Heart right ventricle (tissue), 16 donors: ENCODE results near the gene CDC14B. TPM values are rescaled to one million over a fixed set of nuclear protein-coding genes. Genes with fewer than 3 reads are reported as not detected.

Experiments
- ATAC-seq, 8 donors: fragments of 200-7000 bp; cut with Tn5 transposase; one replicate each; pipeline ENCODE4 v1.9.1; 2020; ENCODE audit warnings: mild to moderate bottlenecking in 8 of 8, moderate library complexity in 8 of 8, moderate number of reproducible peaks in 1 of 8
- DNase-seq, 2 donors: peaks; one replicate each; pipeline ENCODE4 v3.0.0-alpha.2; 2020
- H3K27ac ChIP-seq, 10 donors: fragments of 200-600 bp; sonication (generic) in 2 of 10; one replicate each; pipeline versions ENCODE4 v1.5.0 to v1.8.0; 2020 to 2022; ENCODE audit warnings: mild to moderate bottlenecking in 3 of 10
- H3K27me3 ChIP-seq, 7 donors: fragments of 200-600 bp; one replicate each; pipeline ENCODE4 v1.8.0; 2021 to 2022; ENCODE audit warnings: mild to moderate bottlenecking in 2 of 7
- H3K36me3 ChIP-seq, 9 donors: fragments of 200-600 bp; sonication (generic) in 1 of 9; one replicate each; pipeline versions ENCODE4 v1.5.0 to v1.8.0; 2020 to 2022; ENCODE audit warnings: mild to moderate bottlenecking in 2 of 9
- H3K4me1 ChIP-seq, 9 donors: fragments of 200-600 bp; sonication (generic) in 1 of 9; one replicate each; pipeline versions ENCODE4 v1.5.0 to v1.8.0; 2020 to 2022; ENCODE audit warnings: mild to moderate bottlenecking in 4 of 9
- H3K4me3 ChIP-seq, 10 donors: fragments of 200-600 bp; sonication (generic) in 2 of 10; one replicate each; pipeline versions ENCODE4 v1.5.0 to v1.8.0; 2020 to 2022; ENCODE audit warnings: mild to moderate bottlenecking in 7 of 10, moderate library complexity in 2 of 10
- H3K9me3 ChIP-seq, 11 donors: fragments of 200-600 bp in 10 of 11; sonication (generic) in 2 of 11; one replicate each; pipeline versions ENCODE4 v1.5.0 to v1.8.0; 2013 to 2022; ENCODE audit warnings: mild to moderate bottlenecking in 2 of 11, control low read depth in 1 of 11, moderate library complexity in 1 of 11
- WGBS, 2 donors: extraction: QIAGEN DNeasy Blood & Tissue Kit; methylation state at CpG; one replicate each; pipeline ENCODE4 v1.1.7; 2013; ENCODE audit warnings: inconsistent platforms in 1 of 2; 5-methylcytosine and 5-hydroxymethylcytosine counted together
- intact Hi-C, 10 donors: fragments of 100-400 bp; cut with DNase I; formaldehyde crosslinking; loops; one replicate each; pipeline versions ENCODE4 v1.11.1 to v1.14.2; 2022
- polyA plus RNA-seq, 2 donors: library from polyadenylated mRNA; stranded (reverse); fragments of 200-250 nt; gene quantifications; one replicate each; pipeline ENCODE4 v1.2.3, GENCODE V29; 2013
- total RNA-seq, 10 donors: library from RNA; stranded (reverse); fragmentation: NEBNext Ultra II Directional in 3 of 10; extraction: Animal tissue kit (Norgen Biotek cat#: 25700) in 3 of 10; gene quantifications; one replicate each; pipeline versions ENCODE4 v1.2.1 to v1.2.4, GENCODE V29; 2021 to 2023
- TF ChIP-seq, protein P1 (sequence below), 9 donors: fragments of 200-600 bp; sonication (generic) in 2 of 9; IDR thresholded peaks; one replicate each; pipeline versions ENCODE4 v1.5.0 to v1.8.0; 2021 to 2022; ENCODE audit warnings: antibody characterized with exemption in 9 of 9, mild to moderate bottlenecking in 5 of 9, moderate library complexity in 1 of 9
- donor health status: Arrhythmogenic right ventricular cardiomyopathy.
- donor health status: ischemic (EF 13 %, LVEDD 7.1; RV severe dilation, severe dysfunction).
- donor health status: healthy with polysubstance abuse.
- donor health status: DM: no; HTN: yes; CAD: no.
- donor health status: DM: no; HTN: no; CAD: no.
- donor health status: ischemic (EF 25% LVEDD 6.9; RV normal size, moderate dysfunction).
- donor health status: ischemic (EF 25% LVEDD 5.7; RV mildly dilated, moderate dysfunction).
- donor health status: healthy.
- donor health status: DM: yes; HTN: yes; CAD: no.
- donor health status: Ischemic cardiomyopathy.
- donor health status: ischemic (EF 35%, LVEDD 5.7; RV mildly dilated, moderate dysfunction).
- donor health status: nonischemic (EF 11% LVEDD 7.7; RV severe dilation, severe dysfunction).
- donor health status: DM: yes; HTN: yes; CAD: no.
- donor health status: PGD.
- donor health status: ischemic (EF 29% LVEDD 5.4; RV normal size, mild dysfunction).
- donor health status: nonischemic (EF 23%, LVEDD 6.1; RV moderate dilation, normal function).

The CDC14B gene
- total and polyA plus RNA-seq, 12 donors = 5.1 to 30.8 (median 23.9) TPM

DNA sequence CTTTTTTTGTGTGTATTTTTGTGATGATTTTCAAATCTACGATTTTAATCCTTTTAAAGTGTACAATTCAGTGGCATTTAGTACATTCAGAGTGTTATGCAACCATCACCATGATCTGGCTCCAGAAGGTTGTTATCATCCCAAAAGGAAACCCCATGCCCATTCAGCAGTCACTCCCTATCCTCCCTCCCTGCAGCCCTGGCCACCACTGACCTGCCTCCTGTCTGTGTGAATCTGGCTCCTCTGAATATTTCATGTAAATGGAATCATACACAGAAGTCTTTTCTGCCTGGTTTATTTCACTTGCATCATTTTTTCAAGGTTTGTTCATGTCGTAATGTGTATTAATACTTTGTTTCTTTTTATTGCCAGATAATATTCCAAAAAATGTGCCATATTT, 137.2 kb downstream of the CDC14B start:
- Histone ChIP-seq H3K36me3 (peaks cover 0 to 53% (median 11%) of the 10 kb centered on the region in 9 donors), H3K27me3 (no peaks in the 10 kb centered on the region), H3K4me3 (no peak overlapping the region), H3K9me3 (no peaks in the 10 kb centered on the region), H3K4me1 (peaks cover 4 to 33% (median 19%) of the 10 kb centered on the region in 9 donors), H3K27ac (no peak overlapping the region)
- 97 to 99% methylated on average over 2 of the region's 2 CpGs for WGBS, 2 donors
- DNase-seq = no peak
- no peak for ATAC-seq
- TF ChIP-seq, protein P1, sequence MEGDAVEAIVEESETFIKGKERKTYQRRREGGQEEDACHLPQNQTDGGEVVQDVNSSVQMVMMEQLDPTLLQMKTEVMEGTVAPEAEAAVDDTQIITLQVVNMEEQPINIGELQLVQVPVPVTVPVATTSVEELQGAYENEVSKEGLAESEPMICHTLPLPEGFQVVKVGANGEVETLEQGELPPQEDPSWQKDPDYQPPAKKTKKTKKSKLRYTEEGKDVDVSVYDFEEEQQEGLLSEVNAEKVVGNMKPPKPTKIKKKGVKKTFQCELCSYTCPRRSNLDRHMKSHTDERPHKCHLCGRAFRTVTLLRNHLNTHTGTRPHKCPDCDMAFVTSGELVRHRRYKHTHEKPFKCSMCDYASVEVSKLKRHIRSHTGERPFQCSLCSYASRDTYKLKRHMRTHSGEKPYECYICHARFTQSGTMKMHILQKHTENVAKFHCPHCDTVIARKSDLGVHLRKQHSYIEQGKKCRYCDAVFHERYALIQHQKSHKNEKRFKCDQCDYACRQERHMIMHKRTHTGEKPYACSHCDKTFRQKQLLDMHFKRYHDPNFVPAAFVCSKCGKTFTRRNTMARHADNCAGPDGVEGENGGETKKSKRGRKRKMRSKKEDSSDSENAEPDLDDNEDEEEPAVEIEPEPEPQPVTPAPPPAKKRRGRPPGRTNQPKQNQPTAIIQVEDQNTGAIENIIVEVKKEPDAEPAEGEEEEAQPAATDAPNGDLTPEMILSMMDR (IDR thresholded peaks at IDR 0.05) = no peak
- intact Hi-C loops = no loop called here

DNA sequence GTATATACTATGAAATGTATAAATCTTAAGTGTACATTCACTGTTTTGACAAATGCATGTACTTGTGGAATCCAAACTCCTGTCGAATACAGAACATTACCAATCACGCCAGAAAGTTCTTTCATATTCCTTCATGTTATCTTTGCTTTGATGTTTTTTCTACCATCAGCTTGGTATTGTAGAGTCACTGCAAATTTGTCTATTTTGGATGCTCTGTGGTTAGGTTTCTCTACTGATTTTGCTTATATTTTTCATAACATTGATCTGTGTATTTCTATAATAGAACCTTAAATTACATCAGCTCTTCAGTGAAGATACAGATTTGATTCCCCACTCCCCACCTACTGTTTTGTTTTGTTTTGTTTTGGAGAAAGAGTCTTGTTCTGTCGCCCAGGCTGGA, 138.9 kb downstream of the CDC14B start:
- intact Hi-C loops = no loop called here
- Histone ChIP-seq H3K9me3 (no peaks in the 10 kb centered on the region), H3K36me3 (peaks cover 0 to 66% (median 6%) of the 10 kb centered on the region in 9 donors), H3K27ac (no peak overlapping the region), H3K4me3 (no peak overlapping the region), H3K4me1 (peaks cover 0 to 16% (median 2%) of the 10 kb centered on the region in 9 donors), H3K27me3 (no peaks in the 10 kb centered on the region)
- no peak for DNase-seq
- ATAC-seq = no peak
- TF ChIP-seq, protein P1 (IDR thresholded peaks at IDR 0.05) = no peak
- 96 to 98% methylated on average over 3 of the region's 3 CpGs for WGBS, 2 donors

DNA sequence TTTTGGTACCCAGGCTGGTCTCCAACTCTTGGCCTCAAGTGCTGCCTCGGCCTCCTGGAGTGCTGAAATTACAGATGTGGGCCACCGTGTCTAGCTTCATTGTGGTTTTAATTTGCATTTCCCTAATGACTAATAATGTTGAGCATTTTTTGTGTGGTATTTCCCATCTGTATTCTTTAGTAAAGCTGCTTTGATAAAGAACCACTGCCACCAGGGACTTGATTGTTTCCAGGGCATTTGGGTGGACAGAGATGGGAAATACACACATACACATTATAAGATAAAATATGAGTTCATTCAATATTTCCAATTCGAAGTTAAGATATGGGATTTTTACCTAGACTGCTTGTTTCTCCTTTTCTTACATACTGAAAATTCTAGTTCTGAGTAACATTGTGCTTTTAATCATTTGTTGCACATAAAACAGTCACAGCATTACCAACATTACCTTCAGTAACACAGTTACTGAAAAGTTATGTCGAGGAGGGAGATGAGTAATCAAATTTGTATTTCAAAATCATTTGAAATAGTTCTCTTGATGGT, 140.7 kb downstream of the CDC14B start:
- H3K36me3 ChIP-seq = peaks cover 0 to 68% (median 5%) of the 10 kb centered on the region in 9 donors
- ATAC-seq = no peak

DNA sequence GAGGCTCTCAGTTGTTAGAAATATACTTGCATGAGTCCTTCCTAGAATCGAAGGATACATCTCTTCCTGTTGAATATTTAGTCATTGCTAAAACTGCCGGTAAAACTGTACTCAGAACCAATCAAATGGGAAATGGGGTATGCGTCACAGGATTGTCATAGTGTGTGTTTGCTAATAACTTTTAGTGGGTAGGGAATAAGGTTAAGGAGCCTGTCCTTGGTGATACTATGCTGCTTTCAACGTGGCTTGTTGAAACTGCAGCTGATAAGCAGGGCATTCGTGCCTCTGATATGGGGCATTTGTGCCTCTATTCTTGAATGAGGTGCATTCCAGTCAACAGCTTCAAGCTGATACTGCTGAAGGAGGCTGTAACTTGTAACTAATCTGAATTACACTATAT, 143.1 kb downstream of the CDC14B start:
- no peaks in the 10 kb centered on the region for H3K9me3 ChIP-seq
- H3K36me3 ChIP-seq = peaks cover 0 to 76% (median 20%) of the 10 kb centered on the region in 9 donors
- DNase-seq (no peak), ATAC-seq (peak; percentile 29 to 96 (median 74))
- WGBS, 2 donors = 37 to 58% methylated on average over 5 of the region's 5 CpGs
- intact Hi-C loops = loop anchor here in 1 of 10 donors (10.0 kb wide), 1 partner anchor 178 kb away; the partner anchor contains the start of gene PRXL2C
- peak overlapping the region in 7 of 10 donors; percentile 5 to 45 (median 15) for H3K27ac ChIP-seq
- no peaks in the 10 kb centered on the region for H3K27me3 ChIP-seq
- H3K4me3 ChIP-seq = no peak overlapping the region
- TF ChIP-seq, protein P1 (IDR thresholded peaks at IDR 0.05) = no peak
- H3K4me1 ChIP-seq = peaks cover 0 to 9% (median 0%) of the 10 kb centered on the region in 9 donors

More for the DNA sequence above, 140.7 kb downstream of the CDC14B start:
- Histone ChIP-seq H3K9me3 (no peaks in the 10 kb centered on the region), H3K27me3 (no peaks in the 10 kb centered on the region), H3K27ac (no peak overlapping the region), H3K4me1 (peaks cover 0 to 9% (median 0%) of the 10 kb centered on the region in 9 donors), H3K4me3 (no peak overlapping the region)
- no peak for DNase-seq
- intact Hi-C loops = loop anchor here in 1 of 10 donors (10.0 kb wide), 1 partner anchor 176 kb away; the partner anchor contains the start of gene PRXL2C
- WGBS, 2 donors = 69 to 74% methylated on average over 4 of the region's 4 CpGs
- TF ChIP-seq, protein P1 (IDR thresholded peaks at IDR 0.05) = no peak
